NCI-H187 treated with DMSO at 0.1 percent for 48 hours (cell line): ENCODE data around the gene MAST3.
A peak's percentile ranks its signal among the peaks of the same experiment; 100 is the strongest.
"Not testable (repeated sequence)": the region's sequence is repeated elsewhere in the genome, so short reads cannot be mapped to it uniquely, and the experiment has no call there.

Experiments
- DNase-seq: peaks from one replicate; lab custom pipeline; 2025; lab: John Stamatoyannopoulos, UW

Gene MAST3

GRCh38 chr19:18137657-18138339, 40.2 kb downstream of the MAST3 start:
- DNase-seq, result no peak

GRCh38 chr19:18140473-18140872, 42.9 kb downstream of the MAST3 start:
- no peak for DNase-seq

- no peak for DNase-seq
Observed at GRCh38 chr19:18141031-18141430, 43.5 kb downstream of the MAST3 start.

- DNase-seq, result no peak
Observed at GRCh38 chr19:18143902-18144301, 46.3 kb downstream of the MAST3 start.

- no peak for DNase-seq
Observed at GRCh38 chr19:18144361-18144760, 46.8 kb downstream of the MAST3 start.

- no peak for DNase-seq
Observed at GRCh38 chr19:18144906-18145305, 47.3 kb downstream of the MAST3 start.

- DNase-seq, result no peak
Observed at GRCh38 chr19:18145391-18145999, 47.9 kb downstream of the MAST3 start.

- DNase-seq, result no peak
Observed at GRCh38 chr19:18147396-18147795, 49.8 kb downstream of the MAST3 start.

GRCh38 chr19:18149596-18149975, 52.0 kb downstream of the MAST3 start:
- no peak for DNase-seq

- DNase-seq, result no peak
Observed at GRCh38 chr19:18150776-18151624, 53.4 kb downstream of the MAST3 start.

GRCh38 chr19:18152442-18152816, 54.9 kb downstream of the MAST3 start:
- DNase-seq, result no peak

GRCh38 chr19:18152817-18153555, 55.4 kb downstream of the MAST3 start, which contains the start of gene PIK3R2:
TSS of gene PIK3R2 (plus strand) at chr19:18153163. CDS start at chr19:18155880, 2,717 bp downstream.
- DNase-seq, result peak; percentile 55

GRCh38 chr19:18153556-18154134, 56.1 kb downstream of the MAST3 start:
- no peak for DNase-seq

GRCh38 chr19:18155095-18156087, 57.8 kb downstream of the MAST3 start:
- DNase-seq, result no peak

GRCh38 chr19:18156268-18156667, 58.7 kb downstream of the MAST3 start:
- no peak for DNase-seq

GRCh38 chr19:18156841-18157464, 59.4 kb downstream of the MAST3 start:
- no peak for DNase-seq

- no peak for DNase-seq
Observed at GRCh38 chr19:18157465-18158063, 60.0 kb downstream of the MAST3 start.

GRCh38 chr19:18158467-18158866, 60.9 kb downstream of the MAST3 start:
- DNase-seq, result no peak

- not testable (repeated sequence) for DNase-seq
Observed at GRCh38 chr19:18159059-18159616, 61.6 kb downstream of the MAST3 start.
